Measurements from ENCODE around the gene UQCRQ.

DNA sequence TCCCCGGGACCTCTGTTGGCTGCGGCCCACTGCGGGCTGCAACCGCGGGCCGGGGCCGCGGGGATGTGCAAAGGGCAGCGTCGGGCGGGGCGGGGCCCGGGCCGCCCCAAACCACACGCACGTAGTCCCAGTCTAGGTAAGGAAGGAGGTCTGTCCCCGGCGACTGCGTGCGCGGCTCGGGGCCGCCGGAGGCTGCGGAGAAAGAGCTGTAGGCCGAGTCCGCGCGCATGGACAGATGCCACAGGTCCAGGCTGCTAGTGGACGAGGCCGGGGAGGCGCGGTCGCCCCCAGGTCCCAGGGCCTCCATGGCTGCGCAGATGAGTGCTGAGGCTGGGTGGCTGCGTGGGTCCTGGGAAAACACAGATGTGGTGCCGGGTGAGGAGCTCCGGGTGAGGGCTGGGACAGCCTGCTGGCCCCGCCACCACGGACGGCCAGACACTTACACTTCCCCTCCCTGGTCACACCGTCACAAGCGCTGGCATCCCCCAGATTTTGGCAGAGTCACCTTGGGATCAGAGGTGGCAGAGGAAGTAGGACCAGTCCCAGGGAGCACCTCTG, 40.5 kb upstream of the UQCRQ start:
- no peak for TF ChIP-seq RAD21 (IDR thresholded peaks at IDR 0.05; ENCODE audit: low read depth)
- no peak for TF ChIP-seq YY1 (IDR thresholded peaks at IDR 0.05; ENCODE audit: low read depth)
- TF ChIP-seq TAF1 (IDR thresholded peaks at IDR 0.05; ENCODE audit: low read depth): no peak
